HCT116 (cell line): Measurements from ENCODE around the gene DNMT3B. TPM values are rescaled to one million over a fixed set of nuclear protein-coding genes. Genes with fewer than 3 reads are reported as not detected.

Source experiments
- ATAC-seq: fragments of 200-7000 bp; cut with Tn5 transposase; 2 replicates; pipeline ENCODE4 v1.9.1; 2020; ENCODE audit warnings: mild to moderate bottlenecking, moderate library complexity
- BruUV-seq: library from RNA; stranded (reverse); fragments of 400-500 nt; replicated peaks from 2 replicates; lab custom pipeline; 2021; lab: Mats Ljungman, UMichigan
- CTCF ChIA-PET: fragments of 300-600 bp; sonication (Branson Sonifier 250); formaldehyde crosslinking; loops from one replicate; lab custom pipeline; 2021; ENCODE audit warnings: antibody characterized with exemption; lab: Charles Lee
- POLR2A ChIA-PET: fragments of 300-600, 350-600 bp; sonication (Branson Sonifier 250); formaldehyde crosslinking; loops from one replicate; lab custom pipeline; 2021; ENCODE audit warnings: antibody characterized with exemption; lab: Charles Lee
- RAD21 ChIA-PET, 2 experiments: fragments of 300-600 bp; sonication (Branson Sonifier 250); formaldehyde crosslinking; loops; one replicate each; lab custom pipeline; 2023; ENCODE audit warnings: low total read pairs in 2 of 2; ENCODE audit not compliant: uncharacterized antibody in 2 of 2, unreplicated experiment in 2 of 2, low non-redundant PET in 1 of 2; lab: Charles Lee
- DNase-seq: peaks from one replicate; pipeline ENCODE4 v3.0.0-alpha.2; 2010; ENCODE audit warnings: low read depth, low spot score
- H2AFZ ChIP-seq: fragments of 200-600 bp; shearing (Covaris generic), sonication (generic); 2 replicates; pipeline ENCODE4 v1.6.1; 2017; ENCODE audit warnings: low read depth, mixed run types, mixed read lengths, antibody characterized with exemption, low read length; ENCODE audit not compliant: poor library complexity, severe bottlenecking
- H3K27ac ChIP-seq: 2 replicates; pipeline ENCODE4 v1.5.1; 2012; ENCODE audit warnings: low read depth, low read length
- H3K27me3 ChIP-seq: fragments of 200-600 bp; sonication (generic); 2 replicates; pipeline ENCODE4 v1.6.1; 2016; ENCODE audit warnings: mixed run types, low read length, mixed read lengths; ENCODE audit not compliant: insufficient read depth
- H3K36me3 ChIP-seq, 2 experiments: fragments of 200-500 bp in 1 of 2; fragments of 200-600 bp in 1 of 2; sonication (Bioruptor generic) in 1 of 2; sonication (generic) in 1 of 2; 2 replicates each; pipeline versions ENCODE4 v1.5.1 to v1.6.1; 2014 to 2016; ENCODE audit warnings: low read length in 2 of 2, inconsistent platforms in 1 of 2, mixed read lengths in 1 of 2, mixed run types in 1 of 2; ENCODE audit not compliant: insufficient read depth in 2 of 2, control insufficient read depth in 1 of 2
- H3K4me1 ChIP-seq, 2 experiments: fragments of 200-600 bp in 1 of 2; sonication (generic) in 1 of 2; 2 replicates each; pipeline versions ENCODE4 v1.5.1 to v1.6.1; 2012 to 2017; ENCODE audit warnings: low read length in 2 of 2, inconsistent platforms in 1 of 2, mild to moderate bottlenecking in 1 of 2, mixed read lengths in 1 of 2, mixed run types in 1 of 2, moderate library complexity in 1 of 2; ENCODE audit not compliant: insufficient read depth in 2 of 2, control insufficient read depth in 1 of 2
- H3K4me2 ChIP-seq: fragments of 200-600 bp; sonication (generic); 2 replicates; pipeline ENCODE4 v1.6.1; 2017; ENCODE audit warnings: mixed run types, low read length, mixed read lengths
- H3K4me3 ChIP-seq, 2 experiments: fragments of 200-600 bp in 1 of 2; sonication (generic) in 1 of 2; replicated peaks in 1 of 2; 2 replicates each; pipeline ENCODE4 v1.5.1; 2011 to 2016; ENCODE audit warnings: low read length in 2 of 2, control low read depth in 1 of 2, low read depth in 1 of 2, mild to moderate bottlenecking in 1 of 2, mixed read lengths in 1 of 2, mixed run types in 1 of 2
- H3K79me2 ChIP-seq: fragments of 200-600 bp; sonication (generic); 2 replicates; pipeline ENCODE4 v1.6.1; 2017; ENCODE audit warnings: mild to moderate bottlenecking, mixed run types, low read length, moderate library complexity, mixed read lengths; ENCODE audit not compliant: insufficient read depth
- H3K9ac ChIP-seq: fragments of 200-600 bp; sonication (generic); 2 replicates; pipeline ENCODE4 v1.6.1; 2016; ENCODE audit warnings: low read length, mixed read lengths
- H3K9me2 ChIP-seq: fragments of 200-600 bp; sonication (generic), shearing (Covaris generic); 2 replicates; pipeline ENCODE4 v1.6.1; 2017; ENCODE audit warnings: mixed run types, mild to moderate bottlenecking, moderate library complexity; ENCODE audit not compliant: insufficient read depth
- H3K9me3 ChIP-seq, 2 experiments: fragments of 200-500 bp in 1 of 2; fragments of 200-600 bp in 1 of 2; sonication (Bioruptor generic) in 1 of 2; sonication (generic) in 1 of 2; 2 replicates each; pipeline ENCODE4 v1.6.1; 2014 to 2017; ENCODE audit warnings: low read length in 2 of 2, mixed read lengths in 2 of 2, inconsistent platforms in 1 of 2, low read depth in 1 of 2, mild to moderate bottlenecking in 1 of 2, mixed run types in 1 of 2, moderate library complexity in 1 of 2; ENCODE audit not compliant: control insufficient read depth in 1 of 2, insufficient read depth in 1 of 2
- H4K20me1 ChIP-seq: fragments of 200-600 bp; sonication (generic), shearing (Covaris generic); 2 replicates; pipeline ENCODE4 v1.6.1; 2017; ENCODE audit warnings: mixed run types, mild to moderate bottlenecking, moderate library complexity; ENCODE audit not compliant: insufficient read depth
- CEBPB ChIP-seq: IDR thresholded peaks from 2 replicates; pipeline ENCODE4 v1.6.1; 2012; ENCODE audit warnings: low read depth
- EGR1 ChIP-seq: IDR thresholded peaks from 2 replicates; pipeline ENCODE4 v1.6.1; 2012; ENCODE audit warnings: low read depth
- EZH2 ChIP-seq: fragments of 200-600 bp; sonication (generic); IDR thresholded peaks from 2 replicates; pipeline ENCODE4 v1.6.1; 2017; ENCODE audit warnings: antibody characterized with exemption, mixed run types
- EZH2phosphoT487 ChIP-seq: fragments of 200-600 bp; IDR thresholded peaks from 2 replicates; pipeline ENCODE4 v1.6.1; 2018; ENCODE audit warnings: antibody characterized with exemption, borderline replicate concordance
- POLR2AphosphoS5 ChIP-seq: IDR thresholded peaks from 2 replicates; pipeline ENCODE4 v1.6.1; 2011; ENCODE audit warnings: mild to moderate bottlenecking, low read depth, low read length, moderate library complexity
- SIN3A ChIP-seq: IDR thresholded peaks from 2 replicates; pipeline ENCODE4 v1.6.1; 2012; ENCODE audit warnings: low read depth
- SP1 ChIP-seq: IDR thresholded peaks from 2 replicates; pipeline ENCODE4 v1.6.1; 2012; ENCODE audit warnings: low read depth
- TCF7L2 ChIP-seq: IDR thresholded peaks from 2 replicates; pipeline ENCODE4 v1.7.0; 2011; ENCODE audit warnings: borderline replicate concordance, inconsistent platforms; ENCODE audit not compliant: insufficient read depth, insufficient read length; ENCODE audit errors: extremely low read depth
- YY1 ChIP-seq: IDR thresholded peaks from 2 replicates; pipeline ENCODE4 v1.6.1; 2011; ENCODE audit warnings: low read length, low read depth, moderate library complexity, mild to moderate bottlenecking; ENCODE audit not compliant: insufficient replicate concordance; ENCODE audit errors: extremely low read depth
- ZBTB33 ChIP-seq: IDR thresholded peaks from 2 replicates; pipeline ENCODE4 v1.6.1; 2011; ENCODE audit warnings: mild to moderate bottlenecking, low read length, moderate library complexity; ENCODE audit not compliant: insufficient replicate concordance; ENCODE audit errors: extremely low read depth
- ZFX ChIP-seq: fragments of 450-650 bp; IDR thresholded peaks from 2 replicates; pipeline ENCODE4 v1.6.1; 2017
- ZNF274 ChIP-seq: fragments of 200-500 bp; sonication (Bioruptor generic); IDR thresholded peaks from 2 replicates; pipeline ENCODE4 v1.6.1; 2014; ENCODE audit warnings: mild to moderate bottlenecking, low read depth, low read length, inconsistent platforms
- intact Hi-C: fragments of 100-400 bp; cut with micrococcal nuclease; formaldehyde crosslinking; loops from 2 replicates; pipeline ENCODE4 v1.10.0; 2022
- total RNA-seq: library from RNA; stranded (reverse); gene quantifications from one replicate; pipeline ENCODE4 v1.2.1, GENCODE V29; 2021; ENCODE audit not compliant: unreplicated experiment
- TF ChIP-seq, protein P1 (sequence below): IDR thresholded peaks from 2 replicates; pipeline ENCODE4 v1.6.1; 2012; ENCODE audit warnings: low read depth
- TF ChIP-seq, protein P2 (sequence below): IDR thresholded peaks from 2 replicates; pipeline ENCODE4 v1.6.1; 2012
- TF ChIP-seq, protein P3 (sequence below), 3 experiments: fragments of 200-600 bp in 1 of 3; sonication (generic) in 1 of 3; IDR thresholded peaks in 2 of 3; conservative IDR thresholded peaks in 1 of 3; 2 replicates each; pipeline ENCODE4 v1.5.1; 2012 to 2017; ENCODE audit warnings: low read depth in 2 of 3, low read length in 2 of 3, antibody characterized with exemption in 1 of 3, borderline replicate concordance in 1 of 3, control low read depth in 1 of 3, mild to moderate bottlenecking in 1 of 3, mixed read lengths in 1 of 3, mixed run types in 1 of 3, moderate library complexity in 1 of 3; ENCODE audit not compliant: insufficient read depth in 1 of 3

Gene DNMT3B
- total RNA-seq, 1 experiment from 2014 or later: 22.2 TPM

DNA sequence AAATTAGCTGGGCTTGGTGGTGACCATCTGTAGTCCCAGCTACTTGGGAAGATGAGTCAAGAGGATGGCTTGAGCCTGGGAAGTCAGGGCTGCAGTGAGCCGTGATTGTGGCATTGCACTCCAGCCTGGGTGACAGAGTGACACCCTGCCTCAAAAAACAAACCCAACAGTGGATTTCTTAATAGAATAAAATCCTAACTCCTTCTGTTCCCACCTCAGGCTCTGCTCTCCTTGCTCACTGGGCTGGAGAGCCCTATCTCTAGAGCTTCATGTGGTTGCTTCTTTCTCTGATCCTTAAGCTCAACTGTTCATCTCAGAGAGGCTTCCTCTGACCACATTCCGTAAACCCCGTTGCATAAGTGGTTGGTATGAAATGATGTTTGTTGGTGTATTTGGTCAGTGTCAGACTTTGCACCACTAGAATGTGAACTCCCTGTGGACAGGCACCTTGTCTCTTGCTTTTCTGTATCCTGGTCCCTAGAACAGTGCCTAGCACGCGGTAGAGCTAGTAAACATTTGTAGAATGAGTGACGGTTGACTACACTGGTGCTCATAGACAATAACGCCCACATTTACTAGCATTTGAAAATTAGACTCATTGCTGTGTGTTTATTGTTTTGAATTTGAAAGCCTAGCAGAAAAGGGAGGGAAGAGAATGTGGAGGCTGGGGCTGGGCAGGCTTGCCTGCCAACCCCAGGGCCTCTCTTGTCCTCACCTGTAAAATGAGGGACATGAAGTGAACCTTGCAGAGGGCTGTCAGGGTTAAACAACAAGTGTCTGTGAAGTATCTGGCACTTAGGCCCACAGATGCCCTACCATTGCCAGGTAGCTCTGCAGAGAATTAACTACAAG, 61.8 kb downstream of the DNMT3B start:
- Histone ChIP-seq H3K4me3 (no peak overlapping the region), H3K36me3 (peaks cover 10 to 17% of the 10 kb centered on the region in 2 experiments), H3K9me2 (no peaks in the 10 kb centered on the region), H3K27ac (no peak overlapping the region), H4K20me1 (peaks cover 19% of the 10 kb centered on the region; the same call in 1 of the 2 replicates), H2AFZ (no peak overlapping the region), H3K4me1 (peaks cover 8 to 35% of the 10 kb centered on the region in 2 experiments; a peak in 3 of 4 replicates), H3K79me2 (peaks cover 86% of the 10 kb centered on the region), H3K27me3 (no peaks in the 10 kb centered on the region), H3K9me3 (no peaks in the 10 kb centered on the region), H3K9ac (no peak overlapping the region), H3K4me2 (no peak overlapping the region)
- no peak for TF ChIP-seq SIN3A
- TF ChIP-seq ZFX: no peak
- TF ChIP-seq ZBTB33: no peak
- TF ChIP-seq CEBPB: no peak
- TF ChIP-seq, protein P1, sequence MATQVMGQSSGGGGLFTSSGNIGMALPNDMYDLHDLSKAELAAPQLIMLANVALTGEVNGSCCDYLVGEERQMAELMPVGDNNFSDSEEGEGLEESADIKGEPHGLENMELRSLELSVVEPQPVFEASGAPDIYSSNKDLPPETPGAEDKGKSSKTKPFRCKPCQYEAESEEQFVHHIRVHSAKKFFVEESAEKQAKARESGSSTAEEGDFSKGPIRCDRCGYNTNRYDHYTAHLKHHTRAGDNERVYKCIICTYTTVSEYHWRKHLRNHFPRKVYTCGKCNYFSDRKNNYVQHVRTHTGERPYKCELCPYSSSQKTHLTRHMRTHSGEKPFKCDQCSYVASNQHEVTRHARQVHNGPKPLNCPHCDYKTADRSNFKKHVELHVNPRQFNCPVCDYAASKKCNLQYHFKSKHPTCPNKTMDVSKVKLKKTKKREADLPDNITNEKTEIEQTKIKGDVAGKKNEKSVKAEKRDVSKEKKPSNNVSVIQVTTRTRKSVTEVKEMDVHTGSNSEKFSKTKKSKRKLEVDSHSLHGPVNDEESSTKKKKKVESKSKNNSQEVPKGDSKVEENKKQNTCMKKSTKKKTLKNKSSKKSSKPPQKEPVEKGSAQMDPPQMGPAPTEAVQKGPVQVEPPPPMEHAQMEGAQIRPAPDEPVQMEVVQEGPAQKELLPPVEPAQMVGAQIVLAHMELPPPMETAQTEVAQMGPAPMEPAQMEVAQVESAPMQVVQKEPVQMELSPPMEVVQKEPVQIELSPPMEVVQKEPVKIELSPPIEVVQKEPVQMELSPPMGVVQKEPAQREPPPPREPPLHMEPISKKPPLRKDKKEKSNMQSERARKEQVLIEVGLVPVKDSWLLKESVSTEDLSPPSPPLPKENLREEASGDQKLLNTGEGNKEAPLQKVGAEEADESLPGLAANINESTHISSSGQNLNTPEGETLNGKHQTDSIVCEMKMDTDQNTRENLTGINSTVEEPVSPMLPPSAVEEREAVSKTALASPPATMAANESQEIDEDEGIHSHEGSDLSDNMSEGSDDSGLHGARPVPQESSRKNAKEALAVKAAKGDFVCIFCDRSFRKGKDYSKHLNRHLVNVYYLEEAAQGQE: no peak
- TF ChIP-seq YY1: no peak
- no peak for TF ChIP-seq POLR2AphosphoS5
- no peak for TF ChIP-seq SP1
- TF ChIP-seq TCF7L2: no peak
- TF ChIP-seq ZNF274: no peak
- no peak for TF ChIP-seq EGR1
- TF ChIP-seq EZH2phosphoT487: no peak
- TF ChIP-seq, protein P2, sequence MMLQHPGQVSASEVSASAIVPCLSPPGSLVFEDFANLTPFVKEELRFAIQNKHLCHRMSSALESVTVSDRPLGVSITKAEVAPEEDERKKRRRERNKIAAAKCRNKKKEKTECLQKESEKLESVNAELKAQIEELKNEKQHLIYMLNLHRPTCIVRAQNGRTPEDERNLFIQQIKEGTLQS: no peak
- no peak for TF ChIP-seq EZH2
- TF ChIP-seq, protein P3, sequence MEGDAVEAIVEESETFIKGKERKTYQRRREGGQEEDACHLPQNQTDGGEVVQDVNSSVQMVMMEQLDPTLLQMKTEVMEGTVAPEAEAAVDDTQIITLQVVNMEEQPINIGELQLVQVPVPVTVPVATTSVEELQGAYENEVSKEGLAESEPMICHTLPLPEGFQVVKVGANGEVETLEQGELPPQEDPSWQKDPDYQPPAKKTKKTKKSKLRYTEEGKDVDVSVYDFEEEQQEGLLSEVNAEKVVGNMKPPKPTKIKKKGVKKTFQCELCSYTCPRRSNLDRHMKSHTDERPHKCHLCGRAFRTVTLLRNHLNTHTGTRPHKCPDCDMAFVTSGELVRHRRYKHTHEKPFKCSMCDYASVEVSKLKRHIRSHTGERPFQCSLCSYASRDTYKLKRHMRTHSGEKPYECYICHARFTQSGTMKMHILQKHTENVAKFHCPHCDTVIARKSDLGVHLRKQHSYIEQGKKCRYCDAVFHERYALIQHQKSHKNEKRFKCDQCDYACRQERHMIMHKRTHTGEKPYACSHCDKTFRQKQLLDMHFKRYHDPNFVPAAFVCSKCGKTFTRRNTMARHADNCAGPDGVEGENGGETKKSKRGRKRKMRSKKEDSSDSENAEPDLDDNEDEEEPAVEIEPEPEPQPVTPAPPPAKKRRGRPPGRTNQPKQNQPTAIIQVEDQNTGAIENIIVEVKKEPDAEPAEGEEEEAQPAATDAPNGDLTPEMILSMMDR (IDR thresholded peaks at IDR 0.05 in 2 of 3, conservative IDR thresholded peaks at IDR 0.05 in 1 of 3; ENCODE audit: borderline replicate concordance in 1 of 3, insufficient read depth in 1 of 3, low read depth in 2 of 3, low read length in 2 of 3): no peak
- DNase-seq: no peak
- ChIA-PET CTCF (no interaction called here), RAD21 (no interaction called here), POLR2A (no interaction called here)
- no peak for ATAC-seq
- intact Hi-C loops: no loop called here
- BruUV-seq: no TSS peak
